ENCODE data around the gene TAF9.

- TF ChIP-seq POLR2A (IDR thresholded peaks at IDR 0.05) (no peak), CTCF (IDR thresholded peaks at IDR 0.05) (no peak)
Observed at GRCh38 chr5:69404659-69405330, 35.5 kb upstream of the TAF9 start.

All from Peyer's patch (tissue), 4 donors.